AG10803 (cell line): ENCODE results near the gene CSPG5.

Source experiments
- DNase-seq: peaks from one replicate; pipeline ENCODE4 v3.0.0; 2010; ENCODE audit warnings: low read depth
- H3K4me3 ChIP-seq: 2 replicates; pipeline ENCODE4 v1.5.1; 2011; ENCODE audit warnings: mild to moderate bottlenecking, low read length, control low read depth
- TF ChIP-seq, protein P1 (sequence below): conservative IDR thresholded peaks from 2 replicates; pipeline ENCODE4 v1.5.1; 2011; ENCODE audit warnings: mild to moderate bottlenecking, low read length, control low read depth, inconsistent platforms

Gene CSPG5

GRCh38 chr3:47612879-47613278, 34.2 kb upstream of the CSPG5 start:
- TF ChIP-seq, protein P1, sequence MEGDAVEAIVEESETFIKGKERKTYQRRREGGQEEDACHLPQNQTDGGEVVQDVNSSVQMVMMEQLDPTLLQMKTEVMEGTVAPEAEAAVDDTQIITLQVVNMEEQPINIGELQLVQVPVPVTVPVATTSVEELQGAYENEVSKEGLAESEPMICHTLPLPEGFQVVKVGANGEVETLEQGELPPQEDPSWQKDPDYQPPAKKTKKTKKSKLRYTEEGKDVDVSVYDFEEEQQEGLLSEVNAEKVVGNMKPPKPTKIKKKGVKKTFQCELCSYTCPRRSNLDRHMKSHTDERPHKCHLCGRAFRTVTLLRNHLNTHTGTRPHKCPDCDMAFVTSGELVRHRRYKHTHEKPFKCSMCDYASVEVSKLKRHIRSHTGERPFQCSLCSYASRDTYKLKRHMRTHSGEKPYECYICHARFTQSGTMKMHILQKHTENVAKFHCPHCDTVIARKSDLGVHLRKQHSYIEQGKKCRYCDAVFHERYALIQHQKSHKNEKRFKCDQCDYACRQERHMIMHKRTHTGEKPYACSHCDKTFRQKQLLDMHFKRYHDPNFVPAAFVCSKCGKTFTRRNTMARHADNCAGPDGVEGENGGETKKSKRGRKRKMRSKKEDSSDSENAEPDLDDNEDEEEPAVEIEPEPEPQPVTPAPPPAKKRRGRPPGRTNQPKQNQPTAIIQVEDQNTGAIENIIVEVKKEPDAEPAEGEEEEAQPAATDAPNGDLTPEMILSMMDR = no peak
- no peak overlapping the region for H3K4me3 ChIP-seq
- DNase-seq = peak; percentile 7

GRCh38 chr3:47612178-47612577, 33.5 kb upstream of the CSPG5 start:
- TF ChIP-seq, protein P1 = no peak
- H3K4me3 ChIP-seq = no peak overlapping the region
- DNase-seq = peak; percentile 75

GRCh38 chr3:47611576-47611975, 32.9 kb upstream of the CSPG5 start:
- no peak for DNase-seq
- H3K4me3 ChIP-seq = no peak overlapping the region
- TF ChIP-seq, protein P1 = no peak

GRCh38 chr3:47610583-47610982, 31.9 kb upstream of the CSPG5 start:
- TF ChIP-seq, protein P1 = no peak
- no peak for DNase-seq
- no peak overlapping the region for H3K4me3 ChIP-seq

- TF ChIP-seq, protein P1 = no peak
- H3K4me3 ChIP-seq = no peak overlapping the region
- no peak for DNase-seq
These were observed 28.7 kb upstream of the CSPG5 start for GRCh38 chr3:47607335-47607734.

GRCh38 chr3:47606165-47606564, 27.5 kb upstream of the CSPG5 start:
- TF ChIP-seq, protein P1 = no peak
- no peak overlapping the region for H3K4me3 ChIP-seq
- DNase-seq = no peak

DNA sequence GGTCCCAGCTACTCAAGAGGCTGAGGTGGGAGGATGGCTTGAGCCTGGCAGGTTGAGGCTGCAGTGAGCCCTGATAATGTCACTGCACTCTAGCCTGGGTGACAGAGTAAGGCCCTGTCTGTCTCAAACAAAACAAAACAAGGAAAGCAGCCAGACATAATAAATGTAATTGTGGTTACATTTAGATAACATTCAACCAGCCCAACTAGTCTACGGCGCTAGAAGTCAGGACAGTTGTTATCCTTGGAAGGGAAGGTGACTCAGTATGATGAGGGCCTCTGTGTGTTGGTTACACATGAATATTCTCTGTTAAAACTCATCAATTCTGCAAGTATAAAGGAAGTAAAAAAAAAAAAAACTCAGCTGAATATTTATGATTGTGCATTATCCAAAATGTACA, 27.0 kb upstream of the CSPG5 start:
- no peak for DNase-seq
- H3K4me3 ChIP-seq = no peak overlapping the region
- TF ChIP-seq, protein P1 = no peak
